H1 (cell line): ENCODE measurements around the gene GCHFR. TPM values are rescaled to one million over a fixed set of nuclear protein-coding genes. Genes with fewer than 3 reads are reported as not detected.

Experiments
- CTCF ChIA-PET: fragments of 300-600 bp; sonication (Branson Sonifier 250); formaldehyde crosslinking; loops from one replicate; lab custom pipeline; 2021; ENCODE audit not compliant: partially characterized antibody; lab: Charles Lee
- POLR2A ChIA-PET: fragments of 300-600 bp; sonication (Branson Sonifier 250); formaldehyde crosslinking; loops from one replicate; lab custom pipeline; 2021; ENCODE audit warnings: inconsistent platforms; ENCODE audit not compliant: partially characterized antibody; lab: Charles Lee
- DNase-seq, 2 experiments: peaks; one replicate each; pipeline versions ENCODE4 v3.0.0 to v3.0.0-alpha.2; 2010 to 2022; ENCODE audit warnings: low spot score in 2 of 2, low read depth in 1 of 2, mixed read lengths in 1 of 2
- FAIRE-seq: peaks from 2 replicates; lab custom pipeline; 2011; peaks lifted over from hg19 to GRCh38; lab: Jason Lieb, UNC
- H2AFZ ChIP-seq: 2 replicates; pipeline ENCODE4 v1.8.1; 2012; ENCODE audit warnings: low read length, inconsistent platforms
- H2AK5ac ChIP-seq: 2 replicates; pipeline ENCODE4 v1.6.1; 2013; ENCODE audit warnings: low read depth, low read length
- H2BK120ac ChIP-seq: replicated peaks from 2 replicates; pipeline ENCODE3; 2013; ENCODE audit warnings: low read depth, low read length, inconsistent platforms
- H2BK12ac ChIP-seq: 2 replicates; pipeline ENCODE4 v1.6.1; 2013; ENCODE audit warnings: low read depth, low read length
- H2BK15ac ChIP-seq: 2 replicates; pipeline ENCODE4 v1.6.1; 2013; ENCODE audit warnings: low read length
- H2BK20ac ChIP-seq: 2 replicates; pipeline ENCODE4 v1.6.1; 2013; ENCODE audit warnings: low read length
- H2BK5ac ChIP-seq: 2 replicates; pipeline ENCODE4 v1.6.1; 2013; ENCODE audit warnings: low read depth, low read length
- H3K14ac ChIP-seq: 2 replicates; pipeline ENCODE4 v1.6.1; 2013; ENCODE audit warnings: inconsistent platforms; ENCODE audit not compliant: insufficient read length
- H3K18ac ChIP-seq: 2 replicates; pipeline ENCODE4 v1.6.1; 2013; ENCODE audit warnings: low read length; ENCODE audit errors: extremely low read depth
- H3K23ac ChIP-seq: 2 replicates; pipeline ENCODE4 v1.6.1; 2013; ENCODE audit warnings: inconsistent platforms; ENCODE audit not compliant: insufficient read length
- H3K23me2 ChIP-seq: 2 replicates; pipeline ENCODE4 v1.6.1; 2013; ENCODE audit warnings: low read depth, low read length
- H3K27ac ChIP-seq: 2 replicates; pipeline ENCODE4 v1.6.1; 2011; ENCODE audit warnings: low read depth, low read length, inconsistent platforms
- H3K27me3 ChIP-seq, 4 experiments: replicated peaks in 1 of 4; 1 replicate in 1 of 4; 2 replicates in 3 of 4; pipeline versions ENCODE4 v1.6.1 to v1.8.1; 2011 to 2013; ENCODE audit warnings: low read length in 3 of 4, mild to moderate bottlenecking in 3 of 4, inconsistent platforms in 2 of 4, mixed read lengths in 2 of 4, moderate library complexity in 1 of 4; ENCODE audit not compliant: control insufficient read depth in 3 of 4, insufficient read depth in 3 of 4; ENCODE audit errors: extremely low read depth in 1 of 4
- H3K36me3 ChIP-seq, 4 experiments: 2 replicates each; pipeline versions ENCODE4 v1.6.1 to v1.8.1; 2011 to 2013; ENCODE audit warnings: mild to moderate bottlenecking in 4 of 4, low read length in 3 of 4, moderate library complexity in 2 of 4, control low read depth in 1 of 4, inconsistent platforms in 1 of 4; ENCODE audit not compliant: insufficient read depth in 4 of 4, control insufficient read depth in 2 of 4
- H3K4ac ChIP-seq: replicated peaks from 2 replicates; pipeline ENCODE3; 2013; ENCODE audit warnings: low read length, low read depth, mixed read lengths, inconsistent platforms; ENCODE audit not compliant: insufficient read length
- H3K4me1 ChIP-seq, 4 experiments: replicated peaks in 1 of 4; 1 replicate in 1 of 4; 2 replicates in 3 of 4; pipeline versions ENCODE4 v1.6.1 to v1.8.1; 2011 to 2013; ENCODE audit warnings: low read length in 3 of 4, inconsistent platforms in 2 of 4, mixed read lengths in 1 of 4; ENCODE audit not compliant: insufficient read depth in 4 of 4, control insufficient read depth in 3 of 4
- H3K4me2 ChIP-seq, 2 experiments: 2 replicates each; pipeline versions ENCODE4 v1.6.1 to v1.8.1; 2011 to 2013; ENCODE audit warnings: low read depth in 2 of 2, low read length in 2 of 2, control low read depth in 1 of 2, inconsistent platforms in 1 of 2, mild to moderate bottlenecking in 1 of 2; ENCODE audit not compliant: insufficient read depth in 1 of 2
- H3K4me3 ChIP-seq, 4 experiments: fragments of 200-600, 300-600 bp in 1 of 4; sonication (generic), shearing (Covaris generic), sonication (Bioruptor Twin) in 1 of 4; 2 replicates each; pipeline versions ENCODE4 v1.5.1 to v1.8.1; 2011 to 2016; ENCODE audit warnings: low read length in 4 of 4, low read depth in 3 of 4, control low read depth in 2 of 4, inconsistent platforms in 2 of 4, mild to moderate bottlenecking in 2 of 4, mixed read lengths in 1 of 4, moderate library complexity in 1 of 4; ENCODE audit not compliant: insufficient read depth in 2 of 4; ENCODE audit errors: extremely low read depth in 1 of 4
- H3K56ac ChIP-seq: replicated peaks from 2 replicates; pipeline ENCODE3; 2013; ENCODE audit warnings: low read depth, mild to moderate bottlenecking, mixed read lengths, low read length, inconsistent platforms; ENCODE audit not compliant: insufficient read length
- H3K79me1 ChIP-seq: 2 replicates; pipeline ENCODE4 v1.6.1; 2013; ENCODE audit warnings: low read depth, low read length, control low read depth
- H3K79me2 ChIP-seq, 2 experiments: 2 replicates each; pipeline versions ENCODE4 v1.6.1 to v1.8.1; 2012 to 2013; ENCODE audit warnings: low read length in 2 of 2, mild to moderate bottlenecking in 2 of 2, inconsistent platforms in 1 of 2; ENCODE audit not compliant: insufficient read depth in 2 of 2, control insufficient read depth in 1 of 2
- H3K9ac ChIP-seq, 4 experiments: replicated peaks in 1 of 4; 1 replicate in 1 of 4; 2 replicates in 3 of 4; pipeline versions ENCODE4 v1.6.1 to v1.8.1; 2011 to 2013; ENCODE audit warnings: low read depth in 3 of 4, low read length in 3 of 4, control low read depth in 2 of 4, mild to moderate bottlenecking in 2 of 4, moderate library complexity in 2 of 4, inconsistent platforms in 1 of 4; ENCODE audit errors: extremely low read depth in 1 of 4
- H3K9me3 ChIP-seq, 2 experiments: 2 replicates each; pipeline versions ENCODE4 v1.6.1 to v1.8.1; 2012 to 2013; ENCODE audit warnings: mild to moderate bottlenecking in 2 of 2, moderate library complexity in 2 of 2, control low read depth in 1 of 2, inconsistent platforms in 1 of 2, low read depth in 1 of 2, low read length in 1 of 2, mixed read lengths in 1 of 2; ENCODE audit not compliant: insufficient read depth in 2 of 2
- H4K20me1 ChIP-seq, 2 experiments: replicated peaks in 1 of 2; 2 replicates each; pipeline versions ENCODE3 to v1.8.1; 2011 to 2013; ENCODE audit warnings: inconsistent platforms in 2 of 2, low read length in 2 of 2, mild to moderate bottlenecking in 1 of 2; ENCODE audit not compliant: insufficient read depth in 2 of 2, control insufficient read depth in 1 of 2
- H4K5ac ChIP-seq: 2 replicates; pipeline ENCODE4 v1.6.1; 2013; ENCODE audit warnings: low read length, low read depth, mixed read lengths, inconsistent platforms; ENCODE audit not compliant: insufficient read length
- H4K8ac ChIP-seq: 2 replicates; pipeline ENCODE4 v1.8.0; 2013; ENCODE audit warnings: mild to moderate bottlenecking, moderate library complexity, low read length, inconsistent platforms; ENCODE audit not compliant: insufficient read depth; ENCODE audit errors: extremely low read depth
- H4K91ac ChIP-seq: replicated peaks from 2 replicates; pipeline ENCODE3; 2013; ENCODE audit warnings: low read length, mixed read lengths, inconsistent platforms; ENCODE audit not compliant: insufficient read length
- ATF2 ChIP-seq: IDR thresholded peaks from 2 replicates; pipeline ENCODE4 v1.6.1; 2012; ENCODE audit warnings: low read length, inconsistent platforms
- CREB1 ChIP-seq: IDR thresholded peaks from 2 replicates; pipeline ENCODE4 v1.6.1; 2012; ENCODE audit warnings: inconsistent platforms
- GABPA ChIP-seq: IDR thresholded peaks from 2 replicates; pipeline ENCODE4 v1.6.1; 2011; ENCODE audit warnings: mild to moderate bottlenecking, low read length, moderate library complexity, borderline replicate concordance; ENCODE audit not compliant: insufficient read depth
- PHF8 ChIP-seq: fragments of 200-600 bp; sonication (generic); conservative IDR thresholded peaks from 2 replicates; pipeline ENCODE4 v1.7.1; 2012; ENCODE audit warnings: low read depth, mild to moderate bottlenecking, inconsistent platforms, low read length, moderate library complexity
- SIRT6 ChIP-seq: IDR thresholded peaks from one replicate; pipeline ENCODE4 v1.7.1; 2012; ENCODE audit warnings: low read length, inconsistent platforms
- WGBS, 2 experiments: shearing (Covaris generic) in 1 of 2; methylation state at CpG; one replicate each; pipeline versions ENCODE4 v1.1.6 to v1.1.7; 2013 to 2015; ENCODE audit warnings: low lambda C conversion rate in 2 of 2, mixed read lengths in 2 of 2, inconsistent platforms in 1 of 2, low coverage in 1 of 2, missing lambda C conversion rate in 1 of 2; ENCODE audit not compliant: insufficient replicate concordance in 2 of 2, insufficient coverage in 1 of 2, insufficient read length in 1 of 2; ENCODE audit errors: extremely low coverage in 1 of 2, missing lambda C conversion rate in 1 of 2; 5-methylcytosine and 5-hydroxymethylcytosine counted together
- polyA plus RNA-seq, 7 experiments: library from polyadenylated mRNA; depleted of rRNA in 3 of 7; stranded (reverse) in 5 of 7; unstranded in 2 of 7; fragments of >200 nt in 5 of 7; fragments of 200-250 nt in 2 of 7; gene quantifications; 1 replicate in 5 of 7; 2 replicates in 1 of 7; 4 replicates in 1 of 7; pipeline versions ENCODE4 v1.2.1 to v1.2.3, GENCODE V29; 2011 to 2013; ENCODE audit warnings: missing spikeins in 2 of 7, mixed read lengths in 2 of 7
- total RNA-seq: library from RNA; stranded (reverse); fragmentation: NEBNext Ultra II Directional; extraction: Animal tissue kit (Norgen Biotek cat#: 25700); gene quantifications from 2 replicates; pipeline ENCODE4 v1.2.1, GENCODE V29; 2021

GCHFR gene
- total and polyA plus RNA-seq, 2 of the 8 experiments (the other 6 are each of a cell fraction or from before 2014, with no cell fraction given), result 25.9 to 81.5 TPM

- Histone ChIP-seq H3K79me1 (peaks cover 2% of the 10 kb centered on the region; the same call in 1 of the 2 replicates), H3K56ac (no peak overlapping the region), H2BK20ac (no peak overlapping the region), H3K9ac (no peak overlapping the region), H4K8ac (no peak overlapping the region), H3K4ac (no peak overlapping the region), H3K4me3 (no peak overlapping the region), H3K14ac (no peak overlapping the region), H4K91ac (no peak overlapping the region), H3K9me3 (no peaks in the 10 kb centered on the region), H3K27ac (no peak overlapping the region), H3K18ac (no peak overlapping the region), H3K4me2 (no peak overlapping the region), H2AK5ac (no peak overlapping the region), H3K23ac (no peak overlapping the region), H2BK15ac (no peak overlapping the region), H4K5ac (no peak overlapping the region), H2BK12ac (no peak overlapping the region), H3K27me3 (no peaks in the 10 kb centered on the region), H3K79me2 (peaks cover 0 to 19% of the 10 kb centered on the region in 2 experiments; a peak in 2 of 4 replicates), H3K4me1 (peaks cover 0 to 2% (median 0%) of the 10 kb centered on the region in 4 experiments; a peak in 1 of 7 replicates), H4K20me1 (no peaks in the 10 kb centered on the region), H2AFZ (no peak overlapping the region), H2BK120ac (no peak overlapping the region), H3K36me3 (peaks cover 0 to 9% (median 0%) of the 10 kb centered on the region in 4 experiments; a peak in 2 of 8 replicates), H2BK5ac (no peak overlapping the region), H3K23me2 (no peaks in the 10 kb centered on the region)
- FAIRE-seq, result no peak
- no peak for DNase-seq
- TF ChIP-seq SIRT6, result no peak
- TF ChIP-seq ATF2, result no peak
- TF ChIP-seq PHF8, result no peak
- no peak for TF ChIP-seq GABPA
- no peak for TF ChIP-seq CREB1
- POLR2A ChIA-PET, result interaction anchor here (0.9 to 1.2 kb wide), 2 partner anchors 8 to 24 kb away, joined by 3 read pairs; no protein-coding TSS in a partner anchor
- CTCF ChIA-PET, result interaction anchor here (0.9 to 6.8 kb wide), 9 partner anchors 10 to 154 kb away, joined by 3 to 70 read pairs (median 5); partner anchors contain the start of genes C15orf62, GCHFR, SPINT1 and VPS18
- WGBS, 2 experiments, result 92% methylated on average over 4 of the region's 4 CpGs; no CpG with 5 or more reads in 1 of the 2 experiments
These were observed 14.7 kb upstream of the GCHFR start for GRCh38 chr15:40749151-40749630.
